GM13976 (cell line): ENCODE results near the gene NECTIN2.
"Not testable (repeated sequence)": the region's sequence is repeated elsewhere in the genome, so short reads cannot be mapped to it uniquely, and the experiment has no call there.

Source experiments
- DNase-seq: peaks from one replicate; pipeline ENCODE4 v3.0.0; 2012; ENCODE audit warnings: low spot score
- CTCF ChIP-seq: IDR thresholded peaks from 2 replicates; pipeline ENCODE4 v1.5.1; 2012; ENCODE audit warnings: borderline replicate concordance, mild to moderate bottlenecking; ENCODE audit not compliant: insufficient read depth; ENCODE audit errors: extremely low read depth, missing control alignments, control extremely low read depth
- in situ Hi-C: fragments of 300-500 bp; cut with MboI; formaldehyde crosslinking; loops from one replicate; pipeline ENCODE4 v1.12.0; 2022; ENCODE audit warnings: low sequenced_read_pairs, mixed read lengths, inconsistent platforms; ENCODE audit not compliant: unreplicated experiment

NECTIN2 gene

GRCh38 chr19:44822670-44823372, 23.3 kb upstream of the NECTIN2 start:
- DNase-seq: no peak
- no peak for TF ChIP-seq CTCF
- in situ Hi-C loops: no loop called here

GRCh38 chr19:44823373-44823698, 22.8 kb upstream of the NECTIN2 start:
- DNase-seq: no peak
- in situ Hi-C loops: no loop called here
- TF ChIP-seq CTCF: no peak

- no peak for TF ChIP-seq CTCF
Measured at GRCh38 chr19:44824761-44825160, 21.3 kb upstream of the NECTIN2 start.

GRCh38 chr19:44832875-44833274, 13.2 kb upstream of the NECTIN2 start:
- in situ Hi-C loops: not testable (repeated sequence)

More at GRCh38 chr19:44824761-44825160, 21.3 kb upstream of the NECTIN2 start:
- no peak for DNase-seq
- in situ Hi-C loops: no loop called here

GRCh38 chr19:44834399-44834798, 11.7 kb upstream of the NECTIN2 start:
- DNase-seq, in situ Hi-C loops: not testable (repeated sequence)

More at GRCh38 chr19:44832875-44833274, 13.2 kb upstream of the NECTIN2 start:
- not testable (repeated sequence) for DNase-seq

- no peak for DNase-seq
- in situ Hi-C loops: no loop called here
- no peak for TF ChIP-seq CTCF
Measured at GRCh38 chr19:44839276-44839675, 6.8 kb upstream of the NECTIN2 start.

- in situ Hi-C loops: no loop called here
- DNase-seq: no peak
- no peak for TF ChIP-seq CTCF
Measured at GRCh38 chr19:44840811-44841210, 5.3 kb upstream of the NECTIN2 start.

- no peak for TF ChIP-seq CTCF
- in situ Hi-C loops: no loop called here
- DNase-seq: no peak
Measured at GRCh38 chr19:44841231-44841630, 4.9 kb upstream of the NECTIN2 start.
